ENCODE data around the gene USP34.
A peak's percentile ranks its signal among the peaks of the same experiment; 100 is the strongest.
"Not testable (repeated sequence)": the region's sequence is repeated elsewhere in the genome, so short reads cannot be mapped to it uniquely, and the experiment has no call there.

Gene USP34

GRCh38 chr2:61193670-61194561 lies 277.0 kb downstream of the USP34 start:
- no peak for DNase-seq (ENCODE audit: extremely low read depth in 1 of 2, low read depth in 1 of 2)

DNA sequence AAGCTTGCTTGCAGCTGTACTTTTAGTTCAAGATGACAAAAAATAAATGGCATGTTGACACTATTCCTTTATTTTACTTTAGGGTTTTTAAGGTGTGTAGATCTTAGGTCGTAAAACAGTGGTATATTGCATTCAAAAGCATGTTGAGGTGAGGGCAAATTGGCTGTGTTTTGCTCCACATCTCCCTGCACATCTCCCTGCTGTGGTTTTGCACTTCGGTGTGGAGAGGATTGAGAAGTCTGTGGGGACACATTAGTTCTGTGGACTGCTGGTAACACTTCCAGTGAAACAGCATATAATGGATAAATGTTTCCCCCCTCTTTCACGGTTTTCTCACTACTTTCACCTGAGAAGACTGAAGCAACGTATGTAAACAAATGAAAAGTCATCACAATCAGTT lies 283.8 kb downstream of the USP34 start:
- DNase-seq (ENCODE audit: extremely low read depth in 1 of 2, low read depth in 1 of 2) = no peak

DNA sequence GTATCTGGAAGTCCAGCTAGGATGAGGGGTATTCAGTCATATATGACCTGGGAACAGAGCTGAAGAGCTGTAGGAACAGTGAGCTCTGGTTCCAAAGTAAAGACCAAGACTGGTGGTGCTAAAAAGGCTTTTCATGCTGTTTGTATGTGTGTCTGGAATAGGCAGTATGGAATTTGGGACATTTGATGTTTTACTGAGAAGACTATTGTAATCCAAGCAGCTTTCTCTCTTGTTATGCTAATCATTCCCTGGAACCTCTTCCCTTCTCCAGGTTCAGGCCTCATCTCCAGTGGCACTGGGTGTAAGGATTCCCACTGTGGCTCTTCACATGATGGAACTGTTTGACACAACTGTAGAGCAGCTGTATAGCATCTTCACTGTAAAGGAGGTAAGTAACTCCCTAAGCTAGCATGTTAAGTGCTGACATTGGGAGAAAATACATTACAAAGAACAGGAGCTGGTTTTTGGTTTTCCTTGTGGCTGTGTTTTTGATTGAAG lies 285.6 kb downstream of the USP34 start:
- DNase-seq (ENCODE audit: extremely low read depth in 1 of 2, low read depth in 1 of 2) = no peak

DNA sequence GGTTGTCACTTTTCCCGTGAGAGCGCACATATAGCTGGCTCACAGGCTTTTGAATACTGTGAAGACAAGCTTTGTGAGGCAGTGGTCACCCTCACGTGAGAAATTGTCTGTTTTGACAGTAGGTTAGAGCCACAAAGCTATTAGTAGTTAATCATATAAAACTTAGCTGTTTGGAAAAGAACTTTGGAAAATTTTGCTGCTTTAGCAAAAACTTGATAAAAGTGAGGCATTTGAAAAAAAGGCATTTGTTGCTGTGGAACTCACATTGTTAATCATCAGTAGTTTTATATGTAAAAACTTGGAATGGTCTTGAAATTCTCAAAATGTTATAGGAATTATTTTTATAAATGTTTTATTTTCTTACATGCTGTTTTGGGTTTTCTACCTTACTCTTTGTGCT lies 286.6 kb downstream of the USP34 start:
- no peak for DNase-seq (ENCODE audit: extremely low read depth in 1 of 2, low read depth in 1 of 2)

DNA sequence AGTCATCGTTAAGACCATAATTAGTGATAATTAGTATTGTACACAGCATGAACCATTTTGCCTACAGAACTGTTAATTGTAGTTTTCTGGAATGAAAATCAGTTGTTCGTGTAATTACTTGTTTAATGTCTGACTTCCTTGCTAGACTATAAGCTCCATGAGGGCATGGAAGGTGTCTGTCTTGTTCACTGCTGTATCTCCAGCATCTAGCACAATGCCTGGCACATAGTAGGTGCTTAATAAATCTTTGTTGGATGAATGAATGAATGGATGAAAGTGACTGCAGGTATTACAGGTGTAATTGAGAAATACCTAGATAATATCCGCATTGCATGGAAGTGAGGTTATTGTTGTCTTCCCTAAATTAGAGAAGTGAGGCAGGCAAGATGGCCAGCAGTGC lies 287.1 kb downstream of the USP34 start:
- DNase-seq (ENCODE audit: extremely low read depth in 1 of 2, low read depth in 1 of 2) = no peak

GRCh38 chr2:61182059-61182383 lies 288.9 kb downstream of the USP34 start:
- DNase-seq (ENCODE audit: extremely low read depth in 1 of 2, low read depth in 1 of 2) = no peak

GRCh38 chr2:61181382-61182058 lies 289.4 kb downstream of the USP34 start:
- DNase-seq (ENCODE audit: extremely low read depth in 1 of 2, low read depth in 1 of 2) = no peak

- no peak for DNase-seq (ENCODE audit: extremely low read depth in 1 of 2, low read depth in 1 of 2)
Observed at GRCh38 chr2:61180686-61181085, 290.2 kb downstream of the USP34 start.

GRCh38 chr2:61179701-61180639 lies 290.9 kb downstream of the USP34 start:
- DNase-seq (ENCODE audit: extremely low read depth in 1 of 2, low read depth in 1 of 2) = no peak

DNA sequence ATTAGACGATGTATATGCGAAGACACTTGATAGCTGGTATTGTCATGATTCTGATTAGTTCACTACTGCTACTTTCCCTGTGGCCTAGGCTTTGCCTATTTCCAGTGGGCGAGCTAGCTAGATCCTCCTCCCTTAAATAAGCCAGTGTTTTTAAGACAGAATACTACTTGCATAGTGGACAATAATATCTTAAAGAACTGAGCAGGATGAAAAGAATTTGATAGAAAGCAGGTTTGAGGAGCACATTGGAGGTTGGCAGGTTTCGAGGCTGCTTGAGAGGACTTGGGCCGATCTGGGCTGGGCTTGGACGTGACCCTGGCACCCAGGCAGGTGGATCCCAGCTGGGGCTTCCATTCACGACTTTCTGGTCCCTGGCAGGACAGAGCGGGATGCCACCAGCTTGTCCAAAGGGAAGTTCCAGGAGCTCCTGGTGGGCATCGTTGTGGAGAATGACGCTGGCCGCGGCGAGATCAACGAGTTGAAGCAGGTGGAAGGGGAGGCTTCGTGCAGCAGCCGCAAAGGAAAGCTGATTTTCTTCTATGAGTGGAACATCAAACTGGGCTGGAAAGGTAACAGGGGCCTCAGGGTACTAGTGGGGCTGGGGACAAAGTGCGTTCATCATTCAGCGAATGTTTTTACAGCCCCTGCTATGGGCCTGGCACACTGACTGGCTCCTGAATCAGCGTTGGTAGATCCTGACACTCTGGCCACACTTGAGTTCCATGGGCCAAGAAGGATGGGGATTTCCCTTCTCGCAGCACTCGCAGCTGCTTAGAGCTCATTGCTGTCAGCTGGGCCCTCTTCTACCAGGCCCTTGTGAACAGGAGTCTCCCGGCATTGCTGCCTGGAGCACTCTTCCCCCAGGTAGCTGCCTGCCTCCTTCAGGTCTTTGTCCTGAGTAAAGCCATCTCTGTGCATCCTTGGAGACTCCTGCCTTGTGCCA lies 292.0 kb downstream of the USP34 start:
- DNase-seq (ENCODE audit: extremely low read depth in 1 of 2, low read depth in 1 of 2) = no peak

- DNase-seq (ENCODE audit: extremely low read depth in 1 of 2, low read depth in 1 of 2) = peak; percentile 19 to 24
Observed at GRCh38 chr2:61177727-61178549, 292.9 kb downstream of the USP34 start.

GRCh38 chr2:61176755-61177726 lies 293.8 kb downstream of the USP34 start:
- peak; percentile 85 to 87 for DNase-seq (ENCODE audit: extremely low read depth in 1 of 2, low read depth in 1 of 2)

DNA sequence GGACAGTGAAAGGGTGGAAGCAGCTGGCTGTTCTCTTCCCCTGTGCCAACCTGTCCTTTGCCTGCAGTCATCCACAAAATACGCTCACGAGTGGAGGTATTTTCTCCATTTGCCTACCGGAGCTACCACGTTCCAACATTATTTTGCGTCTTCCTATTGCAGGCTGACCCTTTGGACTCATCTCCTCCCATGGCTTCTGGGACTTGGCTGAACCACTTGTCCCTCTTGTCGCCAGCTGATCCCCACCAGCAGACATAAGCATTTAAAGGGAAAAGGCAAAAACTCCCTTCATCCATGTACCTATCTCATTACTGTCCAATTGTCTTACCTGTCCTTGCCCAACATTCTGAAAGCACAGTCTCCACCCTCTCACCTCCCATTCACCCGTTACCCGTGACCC lies 295.9 kb downstream of the USP34 start:
- no peak for DNase-seq (ENCODE audit: extremely low read depth in 1 of 2, low read depth in 1 of 2)

DNA sequence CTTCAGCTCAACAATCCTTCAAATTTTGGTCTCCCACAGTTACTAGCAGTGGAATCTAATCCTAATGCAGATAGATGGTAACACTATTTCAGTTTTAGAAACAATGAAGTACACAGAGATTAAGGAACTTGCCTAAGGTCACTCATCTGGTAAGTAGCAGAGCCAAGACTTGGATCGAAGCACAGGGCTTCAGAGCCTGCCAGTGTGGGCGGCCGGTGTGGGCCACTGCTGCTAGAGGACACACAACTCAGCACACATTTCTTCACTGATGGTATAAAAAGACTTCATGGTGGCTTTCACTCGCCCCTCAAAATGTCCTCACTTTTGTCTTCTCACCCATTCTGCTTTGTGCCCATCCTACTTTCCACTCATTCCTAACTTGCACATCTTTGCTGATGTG lies 297.8 kb downstream of the USP34 start:
- no peak for DNase-seq (ENCODE audit: extremely low read depth in 1 of 2, low read depth in 1 of 2)

GRCh38 chr2:61172671-61173070 lies 298.2 kb downstream of the USP34 start:
- DNase-seq (ENCODE audit: extremely low read depth in 1 of 2, low read depth in 1 of 2) = no peak

- DNase-seq (ENCODE audit: extremely low read depth in 1 of 2, low read depth in 1 of 2) = no peak
Observed at GRCh38 chr2:61167579-61167978, 303.3 kb downstream of the USP34 start.

GRCh38 chr2:61165946-61166345 lies 304.9 kb downstream of the USP34 start:
- no peak for DNase-seq (ENCODE audit: extremely low read depth in 1 of 2, low read depth in 1 of 2)

GRCh38 chr2:61165082-61165481 lies 305.8 kb downstream of the USP34 start:
- DNase-seq (ENCODE audit: extremely low read depth in 1 of 2, low read depth in 1 of 2) = not testable (repeated sequence)

Measured in stimulated activated CD8-positive, alpha-beta memory T cell treated with anti-CD3 and anti-CD28 coated beads, Interleukin-7, amount 100 ng/mL, for 48 hours (primary cell).